Umbilical cord (tissue), 2 donors: ENCODE data around the gene PTPRT. TPM values are rescaled to one million over a fixed set of nuclear protein-coding genes. Genes with fewer than 3 reads are reported as not detected.
A peak's percentile ranks its signal among the peaks of the same experiment; 100 is the strongest.

Source experiments
- DNase-seq: peaks from one replicate; pipeline ENCODE4 v3.0.0-alpha.2; 2015; ENCODE audit warnings: low spot score
- total RNA-seq: library from RNA; depleted of rRNA; stranded (reverse); fragments of >200 nt; gene quantifications from one replicate; pipeline ENCODE4 v1.2.3, GENCODE V29; 2014; ENCODE audit warnings: low replicate concordance; ENCODE audit not compliant: insufficient read depth

Gene PTPRT
- total RNA-seq, 1 donor from 2014 or later, result 17.8 TPM

- DNase-seq, result no peak
Observed at GRCh38 chr20:42634156-42634555, 555.5 kb downstream of the PTPRT start.

- DNase-seq, result no peak
Observed at GRCh38 chr20:42628683-42629082, 561.0 kb downstream of the PTPRT start.

- DNase-seq, result peak; percentile 45
Observed at GRCh38 chr20:42613076-42613475, 576.6 kb downstream of the PTPRT start.

GRCh38 chr20:42611889-42612837, 577.5 kb downstream of the PTPRT start:
- DNase-seq, result peak; percentile 20

DNA sequence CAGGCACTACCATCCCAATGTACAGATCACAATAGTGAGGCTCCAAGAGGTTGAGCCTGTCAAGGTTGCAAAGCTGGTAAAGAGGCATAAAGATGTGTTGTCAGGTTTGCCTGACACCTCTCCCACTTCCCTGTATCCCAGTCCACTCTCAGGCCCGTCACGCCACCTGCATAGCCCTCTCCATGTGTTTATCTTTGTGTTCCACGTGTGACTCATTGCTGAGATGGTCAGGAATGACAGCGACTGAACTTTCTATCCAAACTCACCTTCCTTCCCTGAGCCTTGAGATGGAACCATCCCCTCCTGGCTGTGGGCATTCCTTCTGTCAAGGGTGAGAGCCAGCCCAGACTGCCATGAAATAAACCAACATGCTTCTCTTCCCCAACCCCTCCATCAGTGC, 578.3 kb downstream of the PTPRT start:
- DNase-seq, result no peak

DNA sequence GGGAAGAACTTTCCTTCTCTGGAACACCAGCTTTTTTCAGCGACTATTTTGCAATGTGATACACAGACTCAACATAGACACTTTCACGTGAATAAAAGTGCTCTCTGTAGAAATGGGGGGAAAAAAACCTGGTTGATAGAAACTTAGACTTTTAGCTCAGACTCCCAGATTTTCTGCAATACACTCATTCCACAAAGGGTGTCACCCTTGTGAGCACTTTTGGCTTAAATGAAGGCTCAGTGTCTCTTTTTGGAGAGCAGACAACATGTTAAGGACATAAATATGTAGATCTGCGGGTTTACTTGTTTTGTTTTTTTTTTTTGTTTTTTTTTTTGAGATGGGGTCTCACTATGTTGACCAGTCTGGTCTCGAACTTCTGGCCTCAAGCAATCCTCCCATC, 579.6 kb downstream of the PTPRT start:
- DNase-seq, result no peak

- no peak for DNase-seq
Observed at GRCh38 chr20:42609618-42610017, 580.1 kb downstream of the PTPRT start.

DNA sequence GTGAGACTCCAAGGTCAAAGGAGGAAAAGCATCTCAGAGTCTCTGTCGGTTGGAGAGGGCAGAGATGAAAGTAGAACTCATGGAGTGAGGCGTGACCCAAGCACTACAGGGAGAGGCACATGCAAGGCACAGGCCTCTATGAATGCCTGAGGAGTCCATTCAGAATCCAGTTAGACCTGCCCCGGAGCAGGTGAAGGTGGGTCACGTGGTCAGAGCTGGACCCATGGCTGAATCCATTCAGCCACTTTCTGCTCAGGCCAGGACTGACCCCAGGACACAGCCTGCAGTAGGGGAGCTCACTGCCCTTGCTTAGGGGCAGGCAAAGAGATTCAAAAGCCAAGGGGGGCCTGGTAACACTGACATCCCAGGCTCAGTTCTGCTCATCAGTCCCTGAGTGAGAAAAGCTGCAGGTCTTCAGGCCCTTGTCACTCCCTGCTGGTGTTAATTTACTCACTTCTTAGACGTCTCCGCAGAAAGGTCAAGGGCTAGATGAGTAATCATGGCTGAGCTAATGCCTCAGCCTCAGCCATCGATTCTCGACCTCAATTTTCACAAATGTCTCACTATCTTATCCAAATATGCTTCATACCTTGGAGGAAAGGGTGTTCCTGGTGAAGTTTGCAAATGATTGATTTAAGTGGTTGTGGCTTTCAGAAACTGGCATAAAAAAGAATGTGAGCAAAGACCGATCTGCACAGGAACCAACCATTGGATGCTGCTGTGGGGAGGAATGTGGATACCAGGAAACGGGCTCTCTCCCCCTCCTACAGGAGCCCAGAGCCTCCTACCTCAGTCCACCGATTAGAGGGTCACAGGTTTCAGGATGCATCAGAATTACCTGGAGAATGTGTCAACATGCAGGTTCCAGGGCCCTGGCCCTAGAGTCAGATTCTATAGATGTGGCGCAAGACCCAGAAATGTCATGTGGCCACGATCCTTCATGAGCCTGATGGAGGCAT, 584.4 kb downstream of the PTPRT start:
- no peak for DNase-seq

- DNase-seq, result no peak
Observed at GRCh38 chr20:42603655-42604054, 586.1 kb downstream of the PTPRT start.

- DNase-seq, result peak; percentile 5
Observed at GRCh38 chr20:42598581-42598980, 591.1 kb downstream of the PTPRT start.

GRCh38 chr20:42595625-42596024, 594.1 kb downstream of the PTPRT start:
- no peak for DNase-seq

- no peak for DNase-seq
Observed at GRCh38 chr20:42594659-42595058, 595.0 kb downstream of the PTPRT start.

DNA sequence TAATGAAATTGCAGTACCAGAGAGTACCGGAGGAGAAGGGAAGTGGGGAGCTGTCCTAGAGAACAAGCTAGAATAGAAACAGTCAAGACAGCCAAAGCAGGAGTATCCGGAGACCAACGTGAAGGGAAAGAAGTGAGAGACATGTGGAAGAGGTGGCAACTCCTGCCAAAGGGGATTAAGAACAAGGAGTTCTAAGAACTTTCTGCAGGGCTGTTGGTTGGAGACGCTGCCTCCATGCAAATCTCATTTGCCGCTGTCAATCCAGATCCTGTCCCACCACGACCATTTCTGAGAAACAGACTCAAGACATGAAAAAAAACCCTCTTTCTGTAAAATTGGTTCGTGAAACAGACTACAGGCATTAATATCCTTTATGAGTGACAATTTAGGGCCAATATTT, 595.7 kb downstream of the PTPRT start:
- DNase-seq, result no peak

GRCh38 chr20:42589976-42590639, 599.6 kb downstream of the PTPRT start:
- DNase-seq, result no peak

GRCh38 chr20:42588847-42589246, 600.9 kb downstream of the PTPRT start:
- DNase-seq, result no peak

DNA sequence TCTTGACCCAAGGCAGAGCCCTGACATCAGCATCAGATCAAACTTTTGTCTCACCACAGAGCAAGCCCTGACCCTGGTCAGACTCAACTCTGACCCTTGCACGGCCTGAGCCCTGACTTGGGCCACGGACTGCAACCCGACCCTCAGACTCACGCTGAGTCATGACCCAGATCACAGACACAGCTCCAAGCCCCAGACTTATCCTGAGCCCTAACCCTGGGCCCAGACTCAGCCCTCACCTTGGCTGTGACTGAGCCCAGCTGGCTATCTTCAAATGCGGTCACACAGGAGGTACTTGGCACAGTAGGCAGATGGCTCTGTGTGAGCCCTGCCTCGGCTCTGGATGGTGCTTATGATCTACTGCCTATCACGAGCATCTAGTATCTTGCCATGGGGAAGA, 602.3 kb downstream of the PTPRT start:
- DNase-seq, result no peak

DNA sequence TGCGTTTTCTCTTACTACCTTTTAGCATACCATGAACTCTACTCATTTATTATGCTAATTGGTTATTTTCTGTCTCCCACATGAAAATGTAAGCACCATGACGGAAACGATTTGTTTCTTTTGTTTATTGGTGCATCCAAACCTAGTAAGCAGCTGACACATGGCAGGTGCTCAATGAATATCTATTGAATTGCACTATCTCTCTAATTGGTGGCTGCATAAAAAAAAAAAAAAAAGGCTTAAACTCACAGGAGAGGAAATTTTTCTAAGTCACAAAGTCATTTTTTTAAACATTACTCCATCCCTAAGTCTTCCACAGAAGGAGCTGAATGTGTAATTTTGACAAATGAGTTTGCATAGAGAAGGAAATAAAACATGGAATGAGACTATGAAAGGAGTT, 608.4 kb downstream of the PTPRT start:
- no peak for DNase-seq

GRCh38 chr20:42576167-42576566, 613.5 kb downstream of the PTPRT start:
- no peak for DNase-seq

- no peak for DNase-seq
Observed at GRCh38 chr20:42572320-42573016, 617.2 kb downstream of the PTPRT start.

GRCh38 chr20:42567409-42567808, 622.3 kb downstream of the PTPRT start:
- DNase-seq, result no peak
